Activated T-cell treated with anti-CD3 and anti-CD28 coated beads, Interleukin-2, amount 50 U/mL, for 4 hours (primary cell): Measurements from ENCODE around the gene NHLRC1. TPM values are rescaled to one million over a fixed set of nuclear protein-coding genes. Genes with fewer than 3 reads are reported as not detected.

ENCODE experiments used
- ATAC-seq, 2 donors: fragments of 200-7000 bp; cut with Tn5 transposase; one replicate each; pipeline ENCODE4 v1.10.0; 2021
- DNase-seq: peaks from one replicate; pipeline ENCODE4 v3.0.0-alpha.2; 2020
- H3K27me3 Mint-ChIP-seq: one replicate; pipeline ENCODE4 v1.8.0; 2021; ENCODE audit warnings: low read depth, mixed read lengths
- H3K36me3 Mint-ChIP-seq: one replicate; pipeline ENCODE4 v1.8.0; 2022; ENCODE audit warnings: mixed read lengths; ENCODE audit not compliant: insufficient read depth
- H3K4me1 Mint-ChIP-seq: one replicate; pipeline ENCODE4 v1.8.0; 2021; ENCODE audit warnings: low read depth, mixed read lengths
- H3K4me3 Mint-ChIP-seq: one replicate; pipeline ENCODE4 v1.8.0; 2021; ENCODE audit warnings: mild to moderate bottlenecking, moderate library complexity, mixed read lengths
- H3K9me3 Mint-ChIP-seq: one replicate; pipeline ENCODE4 v1.8.0; 2021; ENCODE audit warnings: mixed read lengths
- total RNA-seq, 3 donors: library from RNA; stranded (reverse); gene quantifications; one replicate each; pipeline ENCODE4 v1.2.1, GENCODE V29; 2021

Gene NHLRC1
- total RNA-seq, 3 donors from 2014 or later = 0.22 to 0.50 (median 0.28) TPM

- Mint-ChIP-seq H3K4me1 (no peaks in the 10 kb centered on the region), H3K4me3 (no peak overlapping the region), H3K27me3 (peaks cover 10% of the 10 kb centered on the region), H3K9me3 (peaks cover 11% of the 10 kb centered on the region), H3K36me3 (no peaks in the 10 kb centered on the region)
- DNase-seq (no peak), ATAC-seq (no peak)
These were observed 34.9 kb downstream of the NHLRC1 start for GRCh38 chr6:18087396-18088165.

DNA sequence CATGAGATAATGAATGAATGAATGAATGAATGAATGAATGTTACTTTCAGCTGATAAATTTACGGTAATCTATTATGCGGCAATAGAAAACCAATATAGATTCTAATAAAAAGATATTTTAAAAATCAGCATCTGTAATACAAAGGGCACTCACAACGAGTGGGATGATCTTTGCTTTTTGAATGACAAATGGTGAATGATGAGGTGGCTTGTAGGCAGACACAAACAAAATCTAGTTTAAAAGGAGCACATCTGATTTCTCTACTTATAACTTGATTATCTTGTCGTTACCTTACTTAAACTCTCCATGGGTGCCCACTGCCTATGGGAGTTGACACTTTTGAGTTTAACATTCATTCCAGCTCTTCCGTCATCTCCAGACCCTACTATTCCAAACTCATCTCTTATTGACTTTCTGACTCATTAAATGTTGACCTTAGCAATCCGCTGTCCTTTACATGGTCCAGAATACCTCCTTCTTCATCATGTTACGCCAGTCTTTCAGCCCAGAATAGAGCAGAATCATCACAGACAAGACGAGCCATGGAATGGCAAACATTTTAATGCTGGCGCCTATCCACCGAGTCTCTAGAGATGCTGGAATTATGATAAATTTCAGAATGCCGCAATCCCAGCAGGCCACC is 41.3 kb downstream of the NHLRC1 start:
- no peaks in the 10 kb centered on the region for H3K4me1 Mint-ChIP-seq
- H3K9me3 Mint-ChIP-seq = no peaks in the 10 kb centered on the region

DNA sequence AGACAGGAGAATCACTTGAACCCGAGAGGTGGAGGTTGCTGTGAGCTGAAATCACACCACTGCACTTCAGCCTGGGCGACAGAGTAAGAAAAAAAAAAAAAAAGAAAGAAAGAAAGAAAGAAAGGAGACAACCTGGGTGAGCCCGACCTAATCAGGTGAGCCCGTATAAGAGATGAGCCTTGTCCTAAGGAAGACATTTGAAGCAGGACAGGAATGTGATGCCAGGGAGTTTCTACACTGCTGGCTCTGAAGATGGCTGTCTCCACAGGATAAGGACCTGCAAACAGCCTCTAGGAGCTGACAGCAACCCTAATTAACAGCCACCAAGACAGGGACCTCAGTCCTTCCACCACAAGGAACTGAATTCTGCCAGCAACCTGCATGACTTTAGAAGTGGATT is 41.9 kb downstream of the NHLRC1 start:
- DNase-seq (no peak), ATAC-seq (no peak)
- H3K27me3 Mint-ChIP-seq = peaks cover 9% of the 10 kb centered on the region
- no peaks in the 10 kb centered on the region for H3K4me1 Mint-ChIP-seq
- H3K4me3 Mint-ChIP-seq = no peak overlapping the region
- H3K9me3 Mint-ChIP-seq = peaks cover 5% of the 10 kb centered on the region
- H3K36me3 Mint-ChIP-seq = no peaks in the 10 kb centered on the region

More for the DNA sequence above, 41.3 kb downstream of the NHLRC1 start:
- ATAC-seq (no peak), DNase-seq (no peak)
- H3K27me3 Mint-ChIP-seq = peaks cover 6% of the 10 kb centered on the region
- H3K4me3 Mint-ChIP-seq = no peak overlapping the region
- H3K36me3 Mint-ChIP-seq = no peaks in the 10 kb centered on the region

GRCh38 chr6:18078866-18079265 is 43.6 kb downstream of the NHLRC1 start:
- Mint-ChIP-seq H3K27me3 (peaks cover 11% of the 10 kb centered on the region), H3K9me3 (peaks cover 14% of the 10 kb centered on the region), H3K4me1 (no peaks in the 10 kb centered on the region), H3K4me3 (no peak overlapping the region), H3K36me3 (no peaks in the 10 kb centered on the region)
- ATAC-seq (no peak), DNase-seq (no peak)

DNA sequence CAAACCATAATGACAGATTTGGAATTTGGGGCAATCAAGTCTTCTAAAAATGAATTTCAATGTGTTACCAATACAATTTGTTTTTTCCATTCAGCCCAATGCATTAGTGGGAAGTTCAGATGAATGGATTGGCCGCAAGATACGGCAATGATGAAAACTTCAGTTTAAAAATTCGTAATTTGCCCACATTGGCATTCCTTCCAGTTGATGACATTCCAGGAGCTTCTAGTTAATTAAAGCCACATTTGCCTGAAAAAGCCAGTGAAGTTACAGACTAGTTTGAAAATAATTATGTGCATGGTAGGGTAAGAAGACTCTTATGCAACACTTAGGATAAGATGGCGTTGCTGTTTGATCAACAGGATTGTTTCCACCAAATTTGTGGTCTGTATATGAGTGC is 46.2 kb downstream of the NHLRC1 start:
- H3K4me1 Mint-ChIP-seq = no peaks in the 10 kb centered on the region
- H3K36me3 Mint-ChIP-seq = no peaks in the 10 kb centered on the region
- peaks cover 17% of the 10 kb centered on the region for H3K27me3 Mint-ChIP-seq
- ATAC-seq (no peak), DNase-seq (no peak)
- H3K4me3 Mint-ChIP-seq = no peak overlapping the region
- peaks cover 22% of the 10 kb centered on the region for H3K9me3 Mint-ChIP-seq

GRCh38 chr6:18072841-18073240 is 49.6 kb downstream of the NHLRC1 start:
- no peaks in the 10 kb centered on the region for H3K36me3 Mint-ChIP-seq
- no peaks in the 10 kb centered on the region for H3K4me1 Mint-ChIP-seq
- peaks cover 22% of the 10 kb centered on the region for H3K9me3 Mint-ChIP-seq
- H3K4me3 Mint-ChIP-seq = no peak overlapping the region
- peaks cover 23% of the 10 kb centered on the region for H3K27me3 Mint-ChIP-seq
- no peak for ATAC-seq
- DNase-seq = no peak

- Mint-ChIP-seq H3K36me3 (no peaks in the 10 kb centered on the region), H3K4me3 (no peak overlapping the region), H3K4me1 (no peaks in the 10 kb centered on the region), H3K9me3 (peaks cover 17% of the 10 kb centered on the region), H3K27me3 (peaks cover 17% of the 10 kb centered on the region)
- ATAC-seq (no peak), DNase-seq (no peak)
These were observed 52.0 kb downstream of the NHLRC1 start for GRCh38 chr6:18070486-18070885.

Other genes starting within 250 kb of the NHLRC1 start
- under 1 TPM; 0.29 to 0.63 (median 0.43) TPM for gene KIF13A, start 135.0 kb downstream of the NHLRC1 start, total RNA-seq
- 1 to 10 TPM; 1.4 to 3.8 (median 3.7) TPM for gene TPMT, start 32.4 kb upstream of the NHLRC1 start, total RNA-seq
- 10 to 100 TPM; 11.0 to 14.3 (median 12.5) TPM for gene KDM1B, start 32.7 kb upstream of the NHLRC1 start, total RNA-seq
- 100 to 1,000 TPM; 124 to 154 (median 130) TPM for gene DEK, start 141.9 kb upstream of the NHLRC1 start, total RNA-seq